Ovary (tissue), 9 donors: ENCODE results near the gene KIF2C. TPM values are rescaled to one million over a fixed set of nuclear protein-coding genes. Genes with fewer than 3 reads are reported as not detected.

ENCODE experiments used
- DNase-seq, 5 donors: peaks; one replicate each; pipeline ENCODE4 v3.0.0-alpha.2; 2019 to 2020
- H3K27ac ChIP-seq, 2 donors: fragments of 200-600 bp; one replicate each; pipeline versions ENCODE4 v1.5.1 to v1.8.0; 2019 to 2022
- H3K27me3 ChIP-seq: fragments of 200-600 bp; one replicate; pipeline ENCODE4 v1.8.0; 2022
- H3K36me3 ChIP-seq: fragments of 200-600 bp; sonication (generic); one replicate; pipeline ENCODE4 v1.5.1; 2019
- H3K4me1 ChIP-seq: one replicate; pipeline ENCODE4 v1.8.1; 2013; ENCODE audit warnings: mild to moderate bottlenecking, moderate library complexity; ENCODE audit not compliant: insufficient read depth
- H3K4me3 ChIP-seq: fragments of 200-600 bp; sonication (generic); one replicate; pipeline ENCODE4 v1.5.1; 2017
- H3K9me3 ChIP-seq, 2 donors: fragments of 200-600 bp in 1 of 2; sonication (generic) in 1 of 2; one replicate each; pipeline versions ENCODE4 v1.5.1 to v1.8.1; 2013 to 2019; ENCODE audit warnings: mild to moderate bottlenecking in 1 of 2, moderate library complexity in 1 of 2
- EP300 ChIP-seq: sonication (generic); formaldehyde crosslinking; IDR thresholded peaks from one replicate; pipeline ENCODE4 v1.6.1; 2017; ENCODE audit warnings: antibody characterized with exemption
- POLR2A ChIP-seq: fragments of 450-650 bp; IDR thresholded peaks from one replicate; pipeline ENCODE4 v1.6.1; 2017; ENCODE audit warnings: antibody characterized with exemption, mild to moderate bottlenecking, moderate library complexity
- WGBS, 3 donors: extraction: QIAGEN DNeasy Blood & Tissue Kit in 1 of 3; methylation state at CpG; one replicate each; pipeline versions ENCODE4 v1.1.5 to v1.1.7; 2013 to 2017; 5-methylcytosine and 5-hydroxymethylcytosine counted together
- intact Hi-C, 4 donors: fragments of 100-400 bp; cut with DNase I; formaldehyde crosslinking; loops; one replicate each; pipeline versions ENCODE4 v1.11.0 to v1.15.1; 2022 to 2023
- polyA plus RNA-seq, 2 donors: library from polyadenylated mRNA; stranded (reverse); fragments of 200-250 nt in 1 of 2; fragments of 350-450 nt in 1 of 2; fragmentation: Illumina TruSeq in 1 of 2; extraction: RNeasy Lipid Tissue Mini Kit (QIAGEN cat#74804) in 1 of 2; gene quantifications; one replicate each; pipeline ENCODE4 v1.2.3, GENCODE V29; 2013 to 2014
- total RNA-seq, 7 donors: library from RNA; depleted of rRNA in 2 of 7; stranded (reverse); fragments of >200 nt in 2 of 7; fragmentation: NEBNext Ultra II Directional in 3 of 7; extraction: Animal tissue kit (Norgen Biotek cat#: 25700) in 3 of 7; gene quantifications; one replicate each; pipeline versions ENCODE4 v1.1.0 to v1.2.4, GENCODE V29; 2016 to 2023
- TF ChIP-seq, protein P1 (sequence below), 3 donors: fragments of 450-650 bp in 2 of 3; fragments of 200-600 bp in 1 of 3; IDR thresholded peaks; one replicate each; pipeline versions ENCODE4 v1.5.1 to v1.8.0; 2016 to 2022; ENCODE audit warnings: antibody characterized with exemption in 3 of 3, mild to moderate bottlenecking in 1 of 3
- donor health status: DM: no; HTN: no; CAD: no; lungs with moderate emphysema.
- donor health status: DM: no; HTN: no; CAD: no.
- donor health status: Bipolar disorder and iron deficiency.
- donor health status: DM: yes; HTN: yes; CAD: no.
- donor health status: DM: no; HTN: no; CAD: no.
- donor health status: DM: yes; HTN: yes; CAD: no.

Gene KIF2C
- total and polyA plus RNA-seq, 9 donors: 0.23 to 1.5 (median 0.90) TPM

DNA sequence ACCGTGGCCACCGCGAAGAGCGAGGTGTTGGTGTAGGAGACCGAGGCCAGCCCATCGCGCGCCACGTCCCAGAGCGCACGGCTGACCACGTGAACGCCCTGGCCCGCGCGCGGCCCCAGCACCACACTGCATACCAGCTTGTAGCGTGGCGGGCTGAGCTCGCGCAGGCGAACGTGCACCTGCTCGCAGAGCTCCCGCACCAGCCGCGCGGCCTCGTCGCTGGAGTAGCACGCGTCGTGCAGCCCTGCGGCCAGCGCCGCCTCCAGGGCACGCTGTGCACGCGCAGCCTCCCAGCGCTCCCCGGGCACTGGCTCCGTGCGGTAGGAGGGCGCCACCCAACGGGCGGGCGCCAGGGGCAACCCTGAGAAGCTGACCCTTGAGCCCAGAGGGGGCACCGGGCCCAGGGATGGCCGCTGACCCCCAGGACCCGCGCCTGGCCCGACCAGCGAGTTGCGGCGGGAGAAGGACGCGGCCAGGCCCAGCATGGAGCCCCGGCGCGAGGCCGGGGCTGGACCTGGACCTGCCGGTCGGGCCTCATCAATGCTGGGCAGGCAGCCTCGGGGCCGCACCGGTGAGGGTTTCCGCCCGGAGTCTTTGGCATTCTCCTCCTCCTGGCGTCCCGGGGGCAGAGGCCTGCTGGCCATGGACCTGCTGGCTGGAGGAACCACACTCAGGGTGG lies 66.5 kb downstream of the KIF2C start:
- WGBS, 3 donors: 87 to 94% (median 91%) methylated on average over 53 to 70 of the region's 70 CpGs
- peak in 4 of 5 donors; percentile 57 to 64 (median 62) for DNase-seq
- H3K27ac ChIP-seq: peak overlapping the region; percentile 99 to 100
- H3K4me1 ChIP-seq: peaks cover 47% of the 10 kb centered on the region
- intact Hi-C loops: loop anchor here in 1 of 4 donors (10.0 kb wide), 1 partner anchor 499 kb away; no protein-coding TSS in a partner anchor
- no peak overlapping the region for H3K4me3 ChIP-seq
- no peaks in the 10 kb centered on the region for H3K36me3 ChIP-seq
- TF ChIP-seq, protein P1, sequence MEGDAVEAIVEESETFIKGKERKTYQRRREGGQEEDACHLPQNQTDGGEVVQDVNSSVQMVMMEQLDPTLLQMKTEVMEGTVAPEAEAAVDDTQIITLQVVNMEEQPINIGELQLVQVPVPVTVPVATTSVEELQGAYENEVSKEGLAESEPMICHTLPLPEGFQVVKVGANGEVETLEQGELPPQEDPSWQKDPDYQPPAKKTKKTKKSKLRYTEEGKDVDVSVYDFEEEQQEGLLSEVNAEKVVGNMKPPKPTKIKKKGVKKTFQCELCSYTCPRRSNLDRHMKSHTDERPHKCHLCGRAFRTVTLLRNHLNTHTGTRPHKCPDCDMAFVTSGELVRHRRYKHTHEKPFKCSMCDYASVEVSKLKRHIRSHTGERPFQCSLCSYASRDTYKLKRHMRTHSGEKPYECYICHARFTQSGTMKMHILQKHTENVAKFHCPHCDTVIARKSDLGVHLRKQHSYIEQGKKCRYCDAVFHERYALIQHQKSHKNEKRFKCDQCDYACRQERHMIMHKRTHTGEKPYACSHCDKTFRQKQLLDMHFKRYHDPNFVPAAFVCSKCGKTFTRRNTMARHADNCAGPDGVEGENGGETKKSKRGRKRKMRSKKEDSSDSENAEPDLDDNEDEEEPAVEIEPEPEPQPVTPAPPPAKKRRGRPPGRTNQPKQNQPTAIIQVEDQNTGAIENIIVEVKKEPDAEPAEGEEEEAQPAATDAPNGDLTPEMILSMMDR (IDR thresholded peaks at IDR 0.05): no peak
- TF ChIP-seq EP300 (no peak), POLR2A (no peak)
- no peaks in the 10 kb centered on the region for H3K9me3 ChIP-seq
- no peaks in the 10 kb centered on the region for H3K27me3 ChIP-seq

DNA sequence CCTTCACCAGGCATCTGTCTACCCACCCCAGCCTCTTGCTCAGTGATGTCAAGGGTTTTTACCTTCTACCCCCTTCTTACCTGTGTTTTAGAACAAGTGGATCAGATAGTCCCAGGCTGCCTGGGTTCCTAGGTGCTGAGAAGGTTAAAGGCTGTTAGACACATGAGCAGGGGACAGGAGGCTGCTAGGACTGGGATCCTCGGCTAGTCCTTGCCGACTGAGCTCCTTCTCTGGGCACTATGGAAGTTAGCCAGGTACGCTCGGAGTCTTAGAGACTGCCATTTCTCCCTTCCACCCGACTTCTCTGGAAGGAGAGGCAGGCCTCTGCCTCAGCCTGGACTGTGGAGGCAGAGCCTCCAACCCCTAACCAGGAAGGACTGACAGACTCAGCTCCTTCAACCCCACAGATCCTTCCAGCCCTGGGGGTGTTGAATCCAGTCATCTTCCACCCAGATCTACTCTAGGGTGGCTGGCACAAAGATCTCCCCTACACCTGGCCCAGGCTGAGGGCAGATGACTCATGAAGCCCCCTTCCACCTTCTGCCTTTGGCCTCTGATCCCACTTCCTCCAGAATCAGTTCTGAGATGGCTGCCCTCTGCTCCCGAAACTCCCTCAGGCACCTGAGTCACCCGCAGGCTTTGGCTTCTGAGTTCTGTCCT lies 67.2 kb downstream of the KIF2C start, which contains the start of gene DYNLT4:
DYNLT4 (minus strand) TSS at position 648 of the 660 bp plus-strand sequence. CDS start 683 bp downstream, outside the sequence.
- Histone ChIP-seq H3K9me3 (no peaks in the 10 kb centered on the region), H3K27me3 (no peaks in the 10 kb centered on the region), H3K4me1 (peaks cover 46% of the 10 kb centered on the region), H3K27ac (peak within 1 kb of the TSS; percentile 99 to 100), H3K36me3 (no peaks in the 10 kb centered on the region), H3K4me3 (peak within 1 kb of the TSS; percentile 7)
- TF ChIP-seq POLR2A (no peak), EP300 (no peak)
- TF ChIP-seq, protein P1 (IDR thresholded peaks at IDR 0.05): no peak
- WGBS, 3 donors: 28 to 49% (median 47%) methylated on average over 7 of the region's 7 CpGs
- DNase-seq: peak in 2 of 5 donors; percentile 55 to 58
- intact Hi-C loops: loop anchor here in 1 of 4 donors (10.0 kb wide), 1 partner anchor 498 kb away; no protein-coding TSS in a partner anchor

GRCh38 chr1:44807364-44808062 lies 67.9 kb downstream of the KIF2C start:
- Histone ChIP-seq H3K4me1 (peaks cover 43% of the 10 kb centered on the region), H3K27me3 (no peaks in the 10 kb centered on the region), H3K4me3 (peak overlapping the region; percentile 7), H3K36me3 (no peaks in the 10 kb centered on the region), H3K9me3 (no peaks in the 10 kb centered on the region), H3K27ac (peak overlapping the region; percentile 99 to 100)
- intact Hi-C loops: loop anchor here in 1 of 4 donors (10.0 kb wide), 1 partner anchor 497 kb away; no protein-coding TSS in a partner anchor
- DNase-seq: peak; percentile 95 to 99 (median 97)
- WGBS, 3 donors: 0 to 2% (median 1%) methylated on average over 16 of the region's 16 CpGs
- peak; percentile 46 for TF ChIP-seq POLR2A
- TF ChIP-seq, protein P1 (IDR thresholded peaks at IDR 0.05): no peak
- TF ChIP-seq EP300: peak; percentile 54
